ENCODE data around the gene LRRC56. TPM values are rescaled to one million over a fixed set of nuclear protein-coding genes. Genes with fewer than 3 reads are reported as not detected.

The LRRC56 gene
- total RNA-seq, 1 donor from 2014 or later, result 0.26 TPM

DNA sequence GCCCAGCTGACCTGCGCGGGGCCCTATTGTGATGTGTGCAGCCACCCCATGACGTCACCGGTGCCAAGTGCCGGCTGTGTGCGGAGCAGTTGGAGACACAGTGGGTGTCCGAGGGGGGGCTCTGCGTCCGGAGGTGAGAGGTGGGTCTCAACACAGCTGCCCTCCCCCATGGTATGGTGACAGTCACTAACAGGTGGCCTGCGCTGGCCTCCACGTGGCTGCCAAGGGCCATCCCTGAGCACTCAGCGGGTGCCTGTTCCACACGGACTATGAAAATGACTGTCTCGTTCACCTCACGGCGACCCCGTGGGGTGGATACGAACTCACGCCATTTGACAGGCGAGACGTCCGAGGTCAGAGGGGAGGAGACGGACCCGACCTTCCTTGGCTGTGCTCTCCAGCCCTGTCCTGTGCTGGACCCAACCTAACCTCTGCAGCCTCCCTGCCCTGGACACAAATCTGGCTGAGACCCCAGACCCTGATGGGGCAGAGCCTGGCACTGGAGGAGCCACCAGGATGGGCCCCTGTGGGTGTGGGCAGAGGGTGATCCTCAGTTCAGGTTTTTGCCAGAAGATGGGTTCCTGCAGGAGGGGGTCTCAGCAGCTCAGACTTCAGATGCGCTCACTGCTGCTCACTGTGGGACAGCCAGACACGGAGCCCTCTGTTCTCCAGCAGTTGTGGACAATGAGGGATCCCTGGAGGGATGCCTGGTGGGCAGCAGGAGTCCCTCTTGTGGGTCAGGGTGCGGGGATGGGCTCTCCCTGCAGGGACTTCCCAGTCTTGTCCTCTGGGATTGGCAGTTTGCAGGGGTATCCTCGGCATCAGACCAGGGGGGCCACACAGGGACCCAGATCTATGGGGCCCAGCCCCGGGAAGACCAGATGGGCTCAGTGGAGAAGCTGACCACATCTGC, 8.3 kb upstream of the LRRC56 start:
- Histone ChIP-seq H3K4me3 (ENCODE audit: low read depth, low read length) (no peak overlapping the region), H3K36me3 (ENCODE audit: control insufficient read depth, insufficient read depth, low read length) (peaks cover 25% of the 10 kb centered on the region), H3K27me3 (ENCODE audit: control insufficient read depth, insufficient read depth, low read length) (no peaks in the 10 kb centered on the region)
- no peak for DNase-seq (ENCODE audit: low read depth)
- FAIRE-seq, result no peak
- TF ChIP-seq, protein P1, sequence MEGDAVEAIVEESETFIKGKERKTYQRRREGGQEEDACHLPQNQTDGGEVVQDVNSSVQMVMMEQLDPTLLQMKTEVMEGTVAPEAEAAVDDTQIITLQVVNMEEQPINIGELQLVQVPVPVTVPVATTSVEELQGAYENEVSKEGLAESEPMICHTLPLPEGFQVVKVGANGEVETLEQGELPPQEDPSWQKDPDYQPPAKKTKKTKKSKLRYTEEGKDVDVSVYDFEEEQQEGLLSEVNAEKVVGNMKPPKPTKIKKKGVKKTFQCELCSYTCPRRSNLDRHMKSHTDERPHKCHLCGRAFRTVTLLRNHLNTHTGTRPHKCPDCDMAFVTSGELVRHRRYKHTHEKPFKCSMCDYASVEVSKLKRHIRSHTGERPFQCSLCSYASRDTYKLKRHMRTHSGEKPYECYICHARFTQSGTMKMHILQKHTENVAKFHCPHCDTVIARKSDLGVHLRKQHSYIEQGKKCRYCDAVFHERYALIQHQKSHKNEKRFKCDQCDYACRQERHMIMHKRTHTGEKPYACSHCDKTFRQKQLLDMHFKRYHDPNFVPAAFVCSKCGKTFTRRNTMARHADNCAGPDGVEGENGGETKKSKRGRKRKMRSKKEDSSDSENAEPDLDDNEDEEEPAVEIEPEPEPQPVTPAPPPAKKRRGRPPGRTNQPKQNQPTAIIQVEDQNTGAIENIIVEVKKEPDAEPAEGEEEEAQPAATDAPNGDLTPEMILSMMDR (IDR thresholded peaks at IDR 0.05; ENCODE audit: insufficient read depth, low read length, severe bottlenecking), result no peak

DNA sequence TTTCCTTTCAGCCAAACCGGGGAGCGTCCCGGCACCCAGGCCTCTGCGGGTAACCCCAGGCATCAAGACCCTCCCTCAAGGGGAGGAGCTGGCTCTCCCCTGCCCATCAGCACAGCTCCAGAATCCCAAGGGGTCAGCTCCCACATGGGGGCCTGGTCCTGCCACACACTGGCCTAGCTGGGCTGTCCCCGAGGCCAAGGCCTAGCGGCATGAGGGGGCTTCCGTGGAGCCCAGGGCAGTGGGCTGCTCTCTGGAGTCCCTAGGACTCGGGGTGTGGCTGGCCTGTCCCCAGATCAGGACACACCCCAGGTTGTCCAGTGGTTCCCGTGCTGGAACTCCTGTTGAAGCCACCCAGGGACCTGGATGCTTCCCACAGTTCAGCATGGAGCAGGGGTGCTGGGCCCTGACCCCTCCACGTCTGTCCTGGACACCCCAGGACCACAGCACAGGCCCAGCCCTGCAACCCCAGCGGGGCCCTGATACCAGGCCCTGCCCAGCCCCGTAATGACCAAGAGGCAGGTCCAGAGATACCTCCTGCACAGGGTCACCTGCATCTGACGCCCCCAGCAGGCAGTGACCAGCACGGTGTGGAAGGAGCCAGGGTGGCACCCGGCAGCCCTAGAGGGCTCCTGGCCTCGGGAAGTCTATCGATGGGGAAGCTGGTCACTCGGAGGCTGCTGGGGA, 7.5 kb upstream of the LRRC56 start:
- DNase-seq (ENCODE audit: low read depth), result no peak
- FAIRE-seq, result no peak
- TF ChIP-seq, protein P1 (IDR thresholded peaks at IDR 0.05; ENCODE audit: insufficient read depth, low read length, severe bottlenecking), result no peak

DNA sequence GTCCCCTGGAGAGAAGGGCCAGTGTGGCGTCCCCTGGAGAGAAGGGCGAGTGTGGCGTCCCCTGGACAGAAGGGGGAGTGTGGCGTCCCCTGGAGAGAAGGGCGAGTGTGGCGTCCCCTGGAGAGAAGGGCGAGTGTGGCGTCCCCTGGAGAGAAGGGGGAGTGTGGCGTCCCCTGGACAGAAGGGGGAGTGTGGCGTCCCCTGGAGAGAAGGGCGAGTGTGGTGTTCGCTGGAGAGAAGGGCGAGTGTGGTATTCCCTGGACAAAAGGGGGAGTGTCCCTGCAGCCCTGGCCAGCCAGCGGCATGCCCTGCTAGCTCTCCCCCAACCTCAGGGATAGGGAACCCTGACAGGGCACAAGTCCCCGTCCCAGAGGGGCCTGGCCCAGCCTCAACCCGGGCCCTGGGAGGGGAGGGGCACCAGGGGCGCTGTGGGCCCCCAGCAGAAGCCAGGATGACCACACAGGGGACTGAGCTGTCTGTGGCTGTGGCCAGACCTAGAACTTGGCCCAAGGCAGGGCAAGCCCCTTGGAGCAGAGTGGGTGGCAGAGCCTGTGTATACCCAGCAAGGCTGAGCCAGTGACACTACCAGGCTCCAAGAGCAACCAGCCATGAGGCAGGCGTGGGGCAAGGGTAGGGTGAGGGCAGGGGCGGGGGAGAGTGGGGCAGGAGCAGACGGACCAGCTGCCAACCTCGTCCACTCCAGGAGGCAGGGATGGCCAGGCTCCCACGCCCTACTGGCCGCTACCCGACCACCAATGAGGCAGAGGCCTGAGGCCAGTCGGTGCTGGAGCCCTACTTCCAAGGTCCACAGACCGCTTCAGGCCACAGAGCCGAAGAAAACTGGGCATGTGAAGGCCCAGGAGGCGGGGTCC, 6.1 kb upstream of the LRRC56 start:
- TF ChIP-seq, protein P1 (IDR thresholded peaks at IDR 0.05; ENCODE audit: insufficient read depth, low read length, severe bottlenecking), result no peak
- FAIRE-seq (no peak), DNase-seq (ENCODE audit: low read depth) (no peak)
- Histone ChIP-seq H3K27me3 (ENCODE audit: control insufficient read depth, insufficient read depth, low read length) (no peaks in the 10 kb centered on the region), H3K36me3 (ENCODE audit: control insufficient read depth, insufficient read depth, low read length) (peaks cover 29% of the 10 kb centered on the region), H3K4me3 (ENCODE audit: low read depth, low read length) (no peak overlapping the region)

More for the DNA sequence above, 7.5 kb upstream of the LRRC56 start:
- no peaks in the 10 kb centered on the region for H3K27me3 ChIP-seq (ENCODE audit: control insufficient read depth, insufficient read depth, low read length)
- H3K4me3 ChIP-seq (ENCODE audit: low read depth, low read length), result no peak overlapping the region
- H3K36me3 ChIP-seq (ENCODE audit: control insufficient read depth, insufficient read depth, low read length), result peaks cover 29% of the 10 kb centered on the region

DNA sequence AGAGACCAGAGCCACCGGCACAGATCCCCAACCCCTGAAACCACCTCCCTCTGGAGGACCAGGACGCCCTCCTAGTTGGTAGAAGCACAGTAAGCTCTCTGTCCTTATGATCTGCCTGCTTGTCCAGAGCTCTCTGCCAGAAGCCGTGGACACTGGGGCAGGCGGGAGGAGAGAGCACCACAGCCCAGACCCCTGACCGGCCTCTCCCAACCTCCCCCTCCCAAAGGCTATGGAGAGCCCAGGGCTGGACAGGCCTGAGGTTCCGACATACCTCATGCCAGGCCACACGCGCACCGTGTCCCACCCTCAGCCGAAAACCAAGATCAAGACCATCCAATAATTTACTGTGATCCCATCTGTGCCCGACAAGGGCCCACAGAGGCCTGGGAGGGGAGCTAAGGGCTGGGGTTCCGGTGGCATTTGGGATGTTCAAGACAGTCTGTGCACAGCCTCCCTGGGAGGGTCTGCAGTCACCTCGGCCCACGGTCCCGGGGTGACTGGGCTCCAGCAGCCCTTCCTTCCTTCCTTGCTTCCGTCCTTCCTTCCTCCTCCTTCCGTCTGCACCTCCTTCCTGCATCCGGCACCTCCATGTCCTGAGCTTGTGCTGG, 5.3 kb upstream of the LRRC56 start:
- Histone ChIP-seq H3K36me3 (ENCODE audit: control insufficient read depth, insufficient read depth, low read length) (peaks cover 29% of the 10 kb centered on the region), H3K4me3 (ENCODE audit: low read depth, low read length) (no peak overlapping the region), H3K27me3 (ENCODE audit: control insufficient read depth, insufficient read depth, low read length) (no peaks in the 10 kb centered on the region)
- no peak for DNase-seq (ENCODE audit: low read depth)
- FAIRE-seq, result no peak
- TF ChIP-seq, protein P1 (IDR thresholded peaks at IDR 0.05; ENCODE audit: insufficient read depth, low read length, severe bottlenecking), result no peak

DNA sequence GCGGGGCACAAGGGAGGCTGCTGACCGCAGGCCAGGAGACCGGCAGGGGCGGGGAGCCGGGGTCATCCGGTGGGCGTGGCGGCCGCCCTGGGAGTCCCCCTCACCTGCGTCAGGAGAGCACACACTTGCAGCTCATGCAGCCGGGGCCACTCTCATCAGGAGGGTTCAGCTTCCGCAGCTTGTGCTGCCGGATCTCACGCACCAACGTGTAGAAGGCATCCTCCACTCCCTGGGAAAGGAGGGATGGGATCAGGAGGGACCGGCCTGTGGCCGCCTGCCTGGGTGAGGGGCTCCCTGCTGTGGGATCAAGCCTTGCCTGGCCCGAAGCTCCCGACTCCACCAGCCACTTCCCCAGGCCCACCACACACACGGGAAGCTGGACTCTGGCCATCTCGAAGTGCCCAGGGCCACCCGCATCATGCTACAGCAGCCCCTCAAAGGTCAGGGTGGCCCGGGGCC, 4.8 kb upstream of the LRRC56 start:
- Histone ChIP-seq H3K27me3 (ENCODE audit: control insufficient read depth, insufficient read depth, low read length) (no peaks in the 10 kb centered on the region), H3K36me3 (ENCODE audit: control insufficient read depth, insufficient read depth, low read length) (peaks cover 29% of the 10 kb centered on the region), H3K4me3 (ENCODE audit: low read depth, low read length) (no peak overlapping the region)
- FAIRE-seq (no peak), DNase-seq (ENCODE audit: low read depth) (no peak)
- TF ChIP-seq, protein P1 (IDR thresholded peaks at IDR 0.05; ENCODE audit: insufficient read depth, low read length, severe bottlenecking), result no peak

Measured in bronchial epithelial cell (primary cell).